Measurements from ENCODE around the gene ANP32B.

DNA sequence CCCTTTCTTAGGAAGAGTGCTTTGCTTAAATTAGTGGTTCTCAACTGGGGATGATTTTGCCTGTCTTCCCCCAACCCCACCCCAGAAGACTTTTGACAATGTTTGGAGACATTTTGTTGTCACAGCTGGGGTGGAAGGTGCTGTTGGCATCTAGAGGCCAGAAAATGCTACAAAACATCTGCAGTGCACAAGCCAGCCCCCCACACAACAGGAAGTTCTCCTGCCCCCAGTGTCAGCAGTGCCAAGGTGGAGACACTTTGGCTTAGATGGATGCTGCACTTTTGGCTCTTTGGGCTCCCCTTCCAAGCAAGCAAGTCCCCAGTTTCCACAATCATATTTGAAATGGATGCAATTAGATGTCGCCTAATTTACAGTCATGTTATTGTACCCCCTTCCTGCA lies 47.9 kb upstream of the ANP32B start:
- TF ChIP-seq, protein P1, sequence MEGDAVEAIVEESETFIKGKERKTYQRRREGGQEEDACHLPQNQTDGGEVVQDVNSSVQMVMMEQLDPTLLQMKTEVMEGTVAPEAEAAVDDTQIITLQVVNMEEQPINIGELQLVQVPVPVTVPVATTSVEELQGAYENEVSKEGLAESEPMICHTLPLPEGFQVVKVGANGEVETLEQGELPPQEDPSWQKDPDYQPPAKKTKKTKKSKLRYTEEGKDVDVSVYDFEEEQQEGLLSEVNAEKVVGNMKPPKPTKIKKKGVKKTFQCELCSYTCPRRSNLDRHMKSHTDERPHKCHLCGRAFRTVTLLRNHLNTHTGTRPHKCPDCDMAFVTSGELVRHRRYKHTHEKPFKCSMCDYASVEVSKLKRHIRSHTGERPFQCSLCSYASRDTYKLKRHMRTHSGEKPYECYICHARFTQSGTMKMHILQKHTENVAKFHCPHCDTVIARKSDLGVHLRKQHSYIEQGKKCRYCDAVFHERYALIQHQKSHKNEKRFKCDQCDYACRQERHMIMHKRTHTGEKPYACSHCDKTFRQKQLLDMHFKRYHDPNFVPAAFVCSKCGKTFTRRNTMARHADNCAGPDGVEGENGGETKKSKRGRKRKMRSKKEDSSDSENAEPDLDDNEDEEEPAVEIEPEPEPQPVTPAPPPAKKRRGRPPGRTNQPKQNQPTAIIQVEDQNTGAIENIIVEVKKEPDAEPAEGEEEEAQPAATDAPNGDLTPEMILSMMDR (IDR thresholded peaks at IDR 0.05) = no peak
- TF ChIP-seq EHF (CRISPR knock-in tag; IDR thresholded peaks at IDR 0.05) (no peak), EP300 (IDR thresholded peaks at IDR 0.05) (no peak), MAZ (IDR thresholded peaks at IDR 0.05; ENCODE audit: borderline replicate concordance, low read depth, low read length) (no peak), PHF8 (IDR thresholded peaks at IDR 0.05; ENCODE audit: borderline replicate concordance, low read depth) (no peak), NFE2L2 (conservative IDR thresholded peaks at IDR 0.05; ENCODE audit: low read length) (no peak), RAD21 (conservative IDR thresholded peaks at IDR 0.05 in 1 of 2, IDR thresholded peaks at IDR 0.05 in 1 of 2) (no peak), POLR2AphosphoS2 (conservative IDR thresholded peaks at IDR 0.05; ENCODE audit: low read length) (no peak), CBX8 (IDR thresholded peaks at IDR 0.05) (no peak), RARB (CRISPR knock-in tag; IDR thresholded peaks at IDR 0.05) (no peak)
- TF ChIP-seq, protein P2, sequence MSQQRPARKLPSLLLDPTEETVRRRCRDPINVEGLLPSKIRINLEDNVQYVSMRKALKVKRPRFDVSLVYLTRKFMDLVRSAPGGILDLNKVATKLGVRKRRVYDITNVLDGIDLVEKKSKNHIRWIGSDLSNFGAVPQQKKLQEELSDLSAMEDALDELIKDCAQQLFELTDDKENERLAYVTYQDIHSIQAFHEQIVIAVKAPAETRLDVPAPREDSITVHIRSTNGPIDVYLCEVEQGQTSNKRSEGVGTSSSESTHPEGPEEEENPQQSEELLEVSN (IDR thresholded peaks at IDR 0.05; ENCODE audit: borderline replicate concordance, low read depth) = no peak
- TF ChIP-seq, protein P3, sequence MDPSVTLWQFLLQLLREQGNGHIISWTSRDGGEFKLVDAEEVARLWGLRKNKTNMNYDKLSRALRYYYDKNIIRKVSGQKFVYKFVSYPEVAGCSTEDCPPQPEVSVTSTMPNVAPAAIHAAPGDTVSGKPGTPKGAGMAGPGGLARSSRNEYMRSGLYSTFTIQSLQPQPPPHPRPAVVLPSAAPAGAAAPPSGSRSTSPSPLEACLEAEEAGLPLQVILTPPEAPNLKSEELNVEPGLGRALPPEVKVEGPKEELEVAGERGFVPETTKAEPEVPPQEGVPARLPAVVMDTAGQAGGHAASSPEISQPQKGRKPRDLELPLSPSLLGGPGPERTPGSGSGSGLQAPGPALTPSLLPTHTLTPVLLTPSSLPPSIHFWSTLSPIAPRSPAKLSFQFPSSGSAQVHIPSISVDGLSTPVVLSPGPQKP (IDR thresholded peaks at IDR 0.05; ENCODE audit: low read depth, low read length) = no peak
